ENCODE results near the gene DIRAS1.

GRCh38 chr19:2732157-2732725, 11.1 kb upstream of the DIRAS1 start:
- TF ChIP-seq, protein P1, sequence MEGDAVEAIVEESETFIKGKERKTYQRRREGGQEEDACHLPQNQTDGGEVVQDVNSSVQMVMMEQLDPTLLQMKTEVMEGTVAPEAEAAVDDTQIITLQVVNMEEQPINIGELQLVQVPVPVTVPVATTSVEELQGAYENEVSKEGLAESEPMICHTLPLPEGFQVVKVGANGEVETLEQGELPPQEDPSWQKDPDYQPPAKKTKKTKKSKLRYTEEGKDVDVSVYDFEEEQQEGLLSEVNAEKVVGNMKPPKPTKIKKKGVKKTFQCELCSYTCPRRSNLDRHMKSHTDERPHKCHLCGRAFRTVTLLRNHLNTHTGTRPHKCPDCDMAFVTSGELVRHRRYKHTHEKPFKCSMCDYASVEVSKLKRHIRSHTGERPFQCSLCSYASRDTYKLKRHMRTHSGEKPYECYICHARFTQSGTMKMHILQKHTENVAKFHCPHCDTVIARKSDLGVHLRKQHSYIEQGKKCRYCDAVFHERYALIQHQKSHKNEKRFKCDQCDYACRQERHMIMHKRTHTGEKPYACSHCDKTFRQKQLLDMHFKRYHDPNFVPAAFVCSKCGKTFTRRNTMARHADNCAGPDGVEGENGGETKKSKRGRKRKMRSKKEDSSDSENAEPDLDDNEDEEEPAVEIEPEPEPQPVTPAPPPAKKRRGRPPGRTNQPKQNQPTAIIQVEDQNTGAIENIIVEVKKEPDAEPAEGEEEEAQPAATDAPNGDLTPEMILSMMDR (IDR thresholded peaks at IDR 0.05; ENCODE audit: insufficient read depth, low read length): no peak
- TF ChIP-seq POLR2AphosphoS5 (IDR thresholded peaks at IDR 0.05; ENCODE audit: low read depth): no peak

Data from HL-60 (cell line).